ENCODE measurements around the gene FAM78B.

Gene FAM78B

DNA sequence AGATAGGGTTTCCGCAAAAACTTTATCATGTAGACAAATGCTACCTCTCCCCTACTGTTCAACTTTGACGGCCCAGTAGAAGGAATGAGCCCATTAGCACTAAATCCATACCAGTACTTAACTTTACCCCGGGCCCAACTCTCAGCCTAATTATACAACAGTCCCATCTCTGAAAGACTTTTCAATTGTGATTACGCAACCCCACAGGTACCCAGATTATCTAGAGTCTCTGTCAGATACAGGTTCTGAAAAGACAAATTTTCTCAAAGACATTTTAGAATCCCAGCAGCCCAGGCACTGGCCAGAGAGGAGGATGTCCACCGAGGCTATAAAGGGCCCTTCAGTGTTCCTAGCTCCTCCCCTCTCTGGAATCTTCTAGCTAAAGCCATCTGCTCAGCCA is 15.0 kb downstream of the FAM78B start:
- TF ChIP-seq, protein P1, sequence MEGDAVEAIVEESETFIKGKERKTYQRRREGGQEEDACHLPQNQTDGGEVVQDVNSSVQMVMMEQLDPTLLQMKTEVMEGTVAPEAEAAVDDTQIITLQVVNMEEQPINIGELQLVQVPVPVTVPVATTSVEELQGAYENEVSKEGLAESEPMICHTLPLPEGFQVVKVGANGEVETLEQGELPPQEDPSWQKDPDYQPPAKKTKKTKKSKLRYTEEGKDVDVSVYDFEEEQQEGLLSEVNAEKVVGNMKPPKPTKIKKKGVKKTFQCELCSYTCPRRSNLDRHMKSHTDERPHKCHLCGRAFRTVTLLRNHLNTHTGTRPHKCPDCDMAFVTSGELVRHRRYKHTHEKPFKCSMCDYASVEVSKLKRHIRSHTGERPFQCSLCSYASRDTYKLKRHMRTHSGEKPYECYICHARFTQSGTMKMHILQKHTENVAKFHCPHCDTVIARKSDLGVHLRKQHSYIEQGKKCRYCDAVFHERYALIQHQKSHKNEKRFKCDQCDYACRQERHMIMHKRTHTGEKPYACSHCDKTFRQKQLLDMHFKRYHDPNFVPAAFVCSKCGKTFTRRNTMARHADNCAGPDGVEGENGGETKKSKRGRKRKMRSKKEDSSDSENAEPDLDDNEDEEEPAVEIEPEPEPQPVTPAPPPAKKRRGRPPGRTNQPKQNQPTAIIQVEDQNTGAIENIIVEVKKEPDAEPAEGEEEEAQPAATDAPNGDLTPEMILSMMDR (IDR thresholded peaks at IDR 0.05) = no peak

DNA sequence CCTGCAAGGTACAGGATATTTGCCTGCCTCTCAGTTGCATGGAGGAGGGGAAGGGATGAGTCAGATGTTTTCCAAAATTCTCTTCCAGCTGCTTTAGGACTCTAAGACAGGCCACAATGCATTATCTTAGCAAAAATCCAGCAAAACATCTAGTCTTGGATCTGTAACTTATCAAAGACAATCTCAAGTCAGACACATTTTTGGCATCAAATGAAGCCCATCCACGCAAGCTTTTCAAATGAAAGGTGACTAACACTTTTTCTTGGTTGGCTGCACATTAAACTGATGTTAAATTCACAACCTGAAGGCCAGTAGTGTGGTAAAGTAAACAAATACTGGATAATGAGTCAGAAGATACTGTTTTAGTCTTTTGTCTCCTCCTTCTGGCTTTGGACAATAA is 21.3 kb downstream of the FAM78B start:
- TF ChIP-seq, protein P1 (IDR thresholded peaks at IDR 0.05) = no peak

GRCh38 chr1:166141969-166142368 is 24.8 kb downstream of the FAM78B start:
- TF ChIP-seq, protein P1 (IDR thresholded peaks at IDR 0.05) = no peak

- TF ChIP-seq, protein P1 (IDR thresholded peaks at IDR 0.05) = no peak
These were observed 26.6 kb downstream of the FAM78B start for GRCh38 chr1:166140251-166140650.

DNA sequence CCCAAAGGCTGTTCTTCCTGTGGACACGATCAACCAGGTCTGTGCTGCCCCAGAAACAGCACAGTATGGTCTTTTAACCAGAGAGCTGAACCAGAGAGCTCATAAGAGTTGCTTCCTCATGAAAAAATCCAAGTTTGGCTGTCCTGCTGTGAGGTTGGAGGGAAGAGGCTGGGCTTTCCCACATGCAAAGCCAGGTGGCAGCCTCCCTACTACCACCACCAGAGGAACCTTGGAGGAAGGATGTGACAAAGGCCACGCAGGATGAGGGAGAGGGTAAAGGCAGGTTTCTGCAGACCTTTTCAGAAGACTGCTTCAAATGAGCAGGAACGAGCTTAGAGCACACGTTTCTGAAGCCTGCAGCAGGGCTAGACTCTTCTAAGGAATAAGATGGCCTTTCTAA is 27.1 kb downstream of the FAM78B start:
- TF ChIP-seq, protein P1 (IDR thresholded peaks at IDR 0.05) = no peak

GRCh38 chr1:166136699-166137401 is 30.0 kb downstream of the FAM78B start:
- TF ChIP-seq, protein P1 (IDR thresholded peaks at IDR 0.05) = no peak

DNA sequence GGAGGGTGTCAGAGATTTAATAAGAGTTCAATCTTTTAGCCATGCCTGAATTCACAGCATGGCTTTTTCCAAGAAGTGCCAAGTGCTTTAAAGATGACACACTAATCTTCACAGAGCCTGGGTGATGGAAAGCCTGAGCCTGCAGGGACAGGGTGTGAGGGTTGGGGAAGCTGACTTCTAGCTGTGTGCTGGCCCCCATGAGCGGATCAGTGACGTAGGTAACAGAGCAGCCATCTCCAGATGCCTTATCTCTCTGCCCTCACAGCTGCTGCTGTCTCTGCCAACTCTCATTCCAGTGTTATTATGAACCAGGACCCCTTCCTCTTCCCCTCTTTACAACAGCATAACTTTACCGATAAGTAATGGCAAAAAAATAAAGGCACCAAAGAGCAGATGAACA is 30.6 kb downstream of the FAM78B start:
- TF ChIP-seq, protein P1 (IDR thresholded peaks at IDR 0.05) = no peak

GRCh38 chr1:166133857-166134256 is 32.9 kb downstream of the FAM78B start:
- TF ChIP-seq, protein P1 (IDR thresholded peaks at IDR 0.05) = no peak

Data from LNCAP (cell line).